ENCODE measurements around the gene ABCB11. TPM values are rescaled to one million over a fixed set of nuclear protein-coding genes. Genes with fewer than 3 reads are reported as not detected.

ABCB11 gene
- polyA plus RNA-seq, 2 donors = 0.01 to 0.04 TPM

DNA sequence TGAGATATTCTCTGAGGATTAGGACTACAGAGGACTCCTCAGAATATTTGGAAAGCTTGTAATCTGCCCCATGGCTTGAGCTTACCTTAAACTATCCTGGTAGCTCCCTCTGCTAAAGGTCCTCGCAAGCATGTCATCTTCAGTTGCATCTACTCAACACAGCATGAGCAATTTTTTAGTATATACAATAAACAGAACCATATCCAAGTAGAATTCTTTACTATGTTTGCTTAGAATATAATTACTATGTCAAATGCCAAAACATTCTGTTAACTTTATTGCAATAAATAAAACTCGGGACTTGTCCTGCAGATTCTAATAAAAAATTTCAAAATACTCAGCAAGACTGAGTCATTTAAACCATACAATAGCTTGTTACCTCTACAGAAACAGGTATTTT is 62.8 kb downstream of the ABCB11 start:
- no peaks in the 10 kb centered on the region for H3K36me3 ChIP-seq (ENCODE audit: control insufficient read depth in 2 of 2, insufficient read depth in 2 of 2, low read length in 1 of 2)
- H3K4me3 ChIP-seq (ENCODE audit: low read depth in 1 of 2, low read length in 2 of 2) = no peak overlapping the region
- no peaks in the 10 kb centered on the region for H3K27me3 ChIP-seq (ENCODE audit: control insufficient read depth in 1 of 2, insufficient read depth in 2 of 2, low read length in 2 of 2)
- H3K4me1 ChIP-seq (ENCODE audit: control insufficient read depth in 2 of 2, insufficient read depth in 2 of 2, low read length in 1 of 2) = no peaks in the 10 kb centered on the region
- no peak overlapping the region for H3K27ac ChIP-seq (ENCODE audit: low read depth in 2 of 2, low read length in 1 of 2)
- no peaks in the 10 kb centered on the region for H3K9me3 ChIP-seq (ENCODE audit: control insufficient read depth in 2 of 2, insufficient read depth in 1 of 2, low read depth in 1 of 2, low read length in 1 of 2)
- 77 to 87% methylated on average over 2 of the region's 2 CpGs for WGBS, 2 donors

- 43 to 53% methylated on average over 3 of the region's 3 CpGs for WGBS, 2 donors
- no peaks in the 10 kb centered on the region for H3K27me3 ChIP-seq (ENCODE audit: control insufficient read depth in 1 of 2, insufficient read depth in 2 of 2, low read length in 2 of 2)
- H3K4me3 ChIP-seq (ENCODE audit: low read depth in 1 of 2, low read length in 2 of 2) = no peak overlapping the region
- H3K9me3 ChIP-seq (ENCODE audit: control insufficient read depth in 2 of 2, insufficient read depth in 1 of 2, low read depth in 1 of 2, low read length in 1 of 2) = no peaks in the 10 kb centered on the region
- no peak overlapping the region for H3K27ac ChIP-seq (ENCODE audit: low read depth in 2 of 2, low read length in 1 of 2)
- no peaks in the 10 kb centered on the region for H3K4me1 ChIP-seq (ENCODE audit: control insufficient read depth in 2 of 2, insufficient read depth in 2 of 2, low read length in 1 of 2)
- no peaks in the 10 kb centered on the region for H3K36me3 ChIP-seq (ENCODE audit: control insufficient read depth in 2 of 2, insufficient read depth in 2 of 2, low read length in 1 of 2)
Measured at GRCh38 chr2:168964251-168964807, 66.8 kb downstream of the ABCB11 start.

DNA sequence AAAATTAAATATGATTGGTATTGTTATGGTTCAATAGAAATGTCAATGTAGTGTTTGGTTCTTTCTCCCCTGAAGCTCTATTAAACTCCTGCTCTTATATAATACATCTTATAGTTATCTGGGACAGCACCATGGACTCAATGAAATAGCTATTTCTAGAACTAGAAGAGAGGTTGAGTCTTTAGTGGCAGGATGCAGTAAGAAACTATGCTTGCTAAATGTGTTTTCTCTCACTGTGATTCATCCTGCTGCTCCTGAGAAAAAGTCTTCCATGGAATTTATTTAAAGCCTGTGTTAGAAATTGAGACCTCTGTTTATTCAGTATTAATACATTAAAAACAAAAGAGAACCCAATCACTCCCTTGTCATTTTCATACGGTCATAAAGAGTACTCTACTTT is 68.5 kb downstream of the ABCB11 start:
- H3K4me3 ChIP-seq (ENCODE audit: low read depth in 1 of 2, low read length in 2 of 2) = no peak overlapping the region
- 66 to 77% methylated on average over 1 of the region's 1 CpG for WGBS, 2 donors

GRCh38 chr2:168961450-168962229 is 69.5 kb downstream of the ABCB11 start:
- Histone ChIP-seq H3K4me1 (ENCODE audit: control insufficient read depth in 2 of 2, insufficient read depth in 2 of 2, low read length in 1 of 2) (no peaks in the 10 kb centered on the region), H3K9me3 (ENCODE audit: control insufficient read depth in 2 of 2, insufficient read depth in 1 of 2, low read depth in 1 of 2, low read length in 1 of 2) (no peaks in the 10 kb centered on the region), H3K4me3 (ENCODE audit: low read depth in 1 of 2, low read length in 2 of 2) (no peak overlapping the region), H3K27ac (ENCODE audit: low read depth in 2 of 2, low read length in 1 of 2) (no peak overlapping the region), H3K36me3 (ENCODE audit: control insufficient read depth in 2 of 2, insufficient read depth in 2 of 2, low read length in 1 of 2) (no peaks in the 10 kb centered on the region), H3K27me3 (ENCODE audit: control insufficient read depth in 1 of 2, insufficient read depth in 2 of 2, low read length in 2 of 2) (no peaks in the 10 kb centered on the region)
- 17 to 18% methylated on average over 5 of the region's 5 CpGs for WGBS, 2 donors

More for the DNA sequence above, 68.5 kb downstream of the ABCB11 start:
- Histone ChIP-seq H3K27ac (ENCODE audit: low read depth in 2 of 2, low read length in 1 of 2) (no peak overlapping the region), H3K4me1 (ENCODE audit: control insufficient read depth in 2 of 2, insufficient read depth in 2 of 2, low read length in 1 of 2) (no peaks in the 10 kb centered on the region), H3K36me3 (ENCODE audit: control insufficient read depth in 2 of 2, insufficient read depth in 2 of 2, low read length in 1 of 2) (no peaks in the 10 kb centered on the region), H3K9me3 (ENCODE audit: control insufficient read depth in 2 of 2, insufficient read depth in 1 of 2, low read depth in 1 of 2, low read length in 1 of 2) (no peaks in the 10 kb centered on the region), H3K27me3 (ENCODE audit: control insufficient read depth in 1 of 2, insufficient read depth in 2 of 2, low read length in 2 of 2) (no peaks in the 10 kb centered on the region)

GRCh38 chr2:168956392-168956791 is 74.7 kb downstream of the ABCB11 start:
- H3K27ac ChIP-seq (ENCODE audit: low read depth in 2 of 2, low read length in 1 of 2) = no peak overlapping the region
- H3K4me3 ChIP-seq (ENCODE audit: low read depth in 1 of 2, low read length in 2 of 2) = no peak overlapping the region
- H3K4me1 ChIP-seq (ENCODE audit: control insufficient read depth in 2 of 2, insufficient read depth in 2 of 2, low read length in 1 of 2) = no peaks in the 10 kb centered on the region
- no peaks in the 10 kb centered on the region for H3K36me3 ChIP-seq (ENCODE audit: control insufficient read depth in 2 of 2, insufficient read depth in 2 of 2, low read length in 1 of 2)
- no peaks in the 10 kb centered on the region for H3K9me3 ChIP-seq (ENCODE audit: control insufficient read depth in 2 of 2, insufficient read depth in 1 of 2, low read depth in 1 of 2, low read length in 1 of 2)
- no peaks in the 10 kb centered on the region for H3K27me3 ChIP-seq (ENCODE audit: control insufficient read depth in 1 of 2, insufficient read depth in 2 of 2, low read length in 2 of 2)
- 91% methylated on average over 2 of the region's 2 CpGs for WGBS, 2 donors

- 87 to 90% methylated on average over 4 of the region's 4 CpGs for WGBS, 2 donors
Measured at GRCh38 chr2:168955321-168955720, 75.8 kb downstream of the ABCB11 start.

GRCh38 chr2:168954256-168954655 is 76.9 kb downstream of the ABCB11 start:
- H3K4me3 ChIP-seq (ENCODE audit: low read depth in 1 of 2, low read length in 2 of 2) = no peak overlapping the region
- no peaks in the 10 kb centered on the region for H3K4me1 ChIP-seq (ENCODE audit: control insufficient read depth in 2 of 2, insufficient read depth in 2 of 2, low read length in 1 of 2)
- H3K9me3 ChIP-seq (ENCODE audit: control insufficient read depth in 2 of 2, insufficient read depth in 1 of 2, low read depth in 1 of 2, low read length in 1 of 2) = no peaks in the 10 kb centered on the region
- H3K27ac ChIP-seq (ENCODE audit: low read depth in 2 of 2, low read length in 1 of 2) = no peak overlapping the region
- H3K36me3 ChIP-seq (ENCODE audit: control insufficient read depth in 2 of 2, insufficient read depth in 2 of 2, low read length in 1 of 2) = no peaks in the 10 kb centered on the region
- no peaks in the 10 kb centered on the region for H3K27me3 ChIP-seq (ENCODE audit: control insufficient read depth in 1 of 2, insufficient read depth in 2 of 2, low read length in 2 of 2)

More at GRCh38 chr2:168955321-168955720, 75.8 kb downstream of the ABCB11 start:
- Histone ChIP-seq H3K36me3 (ENCODE audit: control insufficient read depth in 2 of 2, insufficient read depth in 2 of 2, low read length in 1 of 2) (no peaks in the 10 kb centered on the region), H3K4me3 (ENCODE audit: low read depth in 1 of 2, low read length in 2 of 2) (no peak overlapping the region), H3K27me3 (ENCODE audit: control insufficient read depth in 1 of 2, insufficient read depth in 2 of 2, low read length in 2 of 2) (no peaks in the 10 kb centered on the region), H3K27ac (ENCODE audit: low read depth in 2 of 2, low read length in 1 of 2) (no peak overlapping the region), H3K9me3 (ENCODE audit: control insufficient read depth in 2 of 2, insufficient read depth in 1 of 2, low read depth in 1 of 2, low read length in 1 of 2) (no peaks in the 10 kb centered on the region), H3K4me1 (ENCODE audit: control insufficient read depth in 2 of 2, insufficient read depth in 2 of 2, low read length in 1 of 2) (no peaks in the 10 kb centered on the region)

DNA sequence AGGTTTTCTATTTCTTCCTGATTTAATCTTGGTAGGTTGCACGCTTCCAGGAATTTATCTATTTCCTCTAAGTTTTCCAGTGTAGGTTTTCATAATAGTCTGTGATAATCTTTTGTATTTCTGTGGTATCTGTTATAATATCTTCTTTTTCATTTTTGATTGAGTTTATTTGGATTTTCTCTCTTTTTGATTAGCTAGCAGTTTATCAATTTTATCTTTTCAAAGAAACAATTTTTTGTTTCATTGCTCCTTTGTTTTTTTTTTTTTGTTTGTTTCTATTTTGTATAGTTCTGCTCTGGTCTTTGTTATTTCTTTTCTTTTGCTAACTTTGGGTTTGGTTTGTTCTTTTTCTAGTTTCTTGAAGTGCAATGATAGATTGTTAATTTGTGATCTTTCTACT is 78.7 kb downstream of the ABCB11 start:
- no peak overlapping the region for H3K4me3 ChIP-seq (ENCODE audit: low read depth in 1 of 2, low read length in 2 of 2)
- H3K9me3 ChIP-seq (ENCODE audit: control insufficient read depth in 2 of 2, insufficient read depth in 1 of 2, low read depth in 1 of 2, low read length in 1 of 2) = no peaks in the 10 kb centered on the region
- no peak overlapping the region for H3K27ac ChIP-seq (ENCODE audit: low read depth in 2 of 2, low read length in 1 of 2)
- no peaks in the 10 kb centered on the region for H3K4me1 ChIP-seq (ENCODE audit: control insufficient read depth in 2 of 2, insufficient read depth in 2 of 2, low read length in 1 of 2)
- no peaks in the 10 kb centered on the region for H3K27me3 ChIP-seq (ENCODE audit: control insufficient read depth in 1 of 2, insufficient read depth in 2 of 2, low read length in 2 of 2)
- no peaks in the 10 kb centered on the region for H3K36me3 ChIP-seq (ENCODE audit: control insufficient read depth in 2 of 2, insufficient read depth in 2 of 2, low read length in 1 of 2)
- 82 to 83% methylated on average over 1 of the region's 1 CpG for WGBS, 2 donors

GRCh38 chr2:168951871-168952270 is 79.3 kb downstream of the ABCB11 start:
- no peaks in the 10 kb centered on the region for H3K9me3 ChIP-seq (ENCODE audit: control insufficient read depth in 2 of 2, insufficient read depth in 1 of 2, low read depth in 1 of 2, low read length in 1 of 2)
- H3K4me3 ChIP-seq (ENCODE audit: low read depth in 1 of 2, low read length in 2 of 2) = no peak overlapping the region
- H3K27me3 ChIP-seq (ENCODE audit: control insufficient read depth in 1 of 2, insufficient read depth in 2 of 2, low read length in 2 of 2) = no peaks in the 10 kb centered on the region
- no peaks in the 10 kb centered on the region for H3K4me1 ChIP-seq (ENCODE audit: control insufficient read depth in 2 of 2, insufficient read depth in 2 of 2, low read length in 1 of 2)
- 91 to 98% methylated on average over 1 of the region's 1 CpG for WGBS, 2 donors
- no peaks in the 10 kb centered on the region for H3K36me3 ChIP-seq (ENCODE audit: control insufficient read depth in 2 of 2, insufficient read depth in 2 of 2, low read length in 1 of 2)
- H3K27ac ChIP-seq (ENCODE audit: low read depth in 2 of 2, low read length in 1 of 2) = no peak overlapping the region

- Histone ChIP-seq H3K9me3 (ENCODE audit: control insufficient read depth in 2 of 2, insufficient read depth in 1 of 2, low read depth in 1 of 2, low read length in 1 of 2) (no peaks in the 10 kb centered on the region), H3K27me3 (ENCODE audit: control insufficient read depth in 1 of 2, insufficient read depth in 2 of 2, low read length in 2 of 2) (no peaks in the 10 kb centered on the region), H3K4me3 (ENCODE audit: low read depth in 1 of 2, low read length in 2 of 2) (no peak overlapping the region), H3K36me3 (ENCODE audit: control insufficient read depth in 2 of 2, insufficient read depth in 2 of 2, low read length in 1 of 2) (no peaks in the 10 kb centered on the region), H3K4me1 (ENCODE audit: control insufficient read depth in 2 of 2, insufficient read depth in 2 of 2, low read length in 1 of 2) (no peaks in the 10 kb centered on the region), H3K27ac (ENCODE audit: low read depth in 2 of 2, low read length in 1 of 2) (no peak overlapping the region)
- 93 to 99% methylated on average over 1 of the region's 1 CpG for WGBS, 2 donors
Measured at GRCh38 chr2:168949324-168949723, 81.8 kb downstream of the ABCB11 start.

Measured in esophagus (tissue), 2 donors.